GM10847 (cell line): ENCODE results near the gene MEOX1.

Experiments
- POLR2A ChIP-seq: IDR thresholded peaks from 2 replicates; pipeline ENCODE4 v1.6.1; 2011; ENCODE audit not compliant: insufficient read length; ENCODE audit errors: extremely low read depth

MEOX1 gene

GRCh38 chr17:43598357-43599045 is 63.2 kb downstream of the MEOX1 start:
- TF ChIP-seq POLR2A: no peak

- TF ChIP-seq POLR2A: no peak
Observed at GRCh38 chr17:43597624-43598356, 63.9 kb downstream of the MEOX1 start.

- no peak for TF ChIP-seq POLR2A
Observed at GRCh38 chr17:43595466-43595865, 66.3 kb downstream of the MEOX1 start.

- no peak for TF ChIP-seq POLR2A
Observed at GRCh38 chr17:43591779-43592562, 69.8 kb downstream of the MEOX1 start.

- TF ChIP-seq POLR2A: no peak
Observed at GRCh38 chr17:43591001-43591400, 70.7 kb downstream of the MEOX1 start.
